HEK293 (cell line): ENCODE results near the gene RGS7BP.

Experiments
- ATF2 ChIP-seq: fragments of 450-650 bp; formaldehyde crosslinking; IDR thresholded peaks from 2 replicates; pipeline ENCODE4 v1.5.1; 2016; ENCODE audit warnings: missing biosample characterization, missing genetic modification characterization, low read depth
- CTCF ChIP-seq: fragments of 450-650 bp; formaldehyde crosslinking; IDR thresholded peaks from 2 replicates; pipeline ENCODE4 v1.5.1; 2016; ENCODE audit warnings: missing biosample characterization, missing genetic modification characterization
- ELK4 ChIP-seq: IDR thresholded peaks from 2 replicates; pipeline ENCODE4 v1.6.1; 2011; ENCODE audit warnings: mild to moderate bottlenecking, low read depth, low read length, borderline replicate concordance
- YY1 ChIP-seq: fragments of 450-650 bp; formaldehyde crosslinking; IDR thresholded peaks from 2 replicates; pipeline ENCODE4 v1.5.1; 2018; ENCODE audit warnings: missing biosample characterization, missing genetic modification characterization
- ZBTB26 ChIP-seq: fragments of 450-650 bp; formaldehyde crosslinking; optimal IDR thresholded peaks from 2 replicates; pipeline ENCODE3; 2016; ENCODE audit warnings: missing biosample characterization, mild to moderate bottlenecking, missing genetic modification characterization
- ZBTB6 ChIP-seq: fragments of 450-650 bp; formaldehyde crosslinking; IDR thresholded peaks from 2 replicates; pipeline ENCODE4 v1.5.1; 2017; ENCODE audit warnings: missing biosample characterization, missing genetic modification characterization
- ZNF24 ChIP-seq: fragments of 450-650 bp; formaldehyde crosslinking; IDR thresholded peaks from 2 replicates; pipeline ENCODE4 v1.5.1; 2016; ENCODE audit warnings: missing biosample characterization, missing genetic modification characterization
- ZNF26 ChIP-seq: fragments of 450-650 bp; formaldehyde crosslinking; IDR thresholded peaks from 2 replicates; pipeline ENCODE4 v1.5.1; 2016; ENCODE audit warnings: missing biosample characterization, missing genetic modification characterization
- ZNF768 ChIP-seq: fragments of 450-650 bp; formaldehyde crosslinking; IDR thresholded peaks from 2 replicates; pipeline ENCODE4 v1.5.1; 2018; ENCODE audit warnings: missing biosample characterization, mild to moderate bottlenecking, missing genetic modification characterization

GRCh38 chr5:64592730-64593341 is 87.0 kb downstream of the RGS7BP start:
- TF ChIP-seq ZNF768 (no peak), ELK4 (no peak), ZNF24 (tag by site-specific recombination) (no peak), ATF2 (tag by site-specific recombination) (no peak), YY1 (tag by site-specific recombination) (no peak), ZNF26 (tag by site-specific recombination) (no peak), CTCF (no peak), ZBTB26 (no peak), ZBTB6 (tag by site-specific recombination) (no peak)
